ENCODE results near the gene EFNA1. TPM values are rescaled to one million over a fixed set of nuclear protein-coding genes. Genes with fewer than 3 reads are reported as not detected.

The EFNA1 gene
- total and polyA plus RNA-seq, 2 of the 8 experiments (the other 6 are each of a cell fraction or from before 2014, with no cell fraction given) = 4.9 to 14.6 TPM

GRCh38 chr1:155135415-155136028 lies 7.8 kb downstream of the EFNA1 start, which contains the start of gene SLC50A1:
Gene SLC50A1, plus strand, starts transcription at chr1:155135852. Its CDS starts 60 bp downstream, at chr1:155135912.
- Histone ChIP-seq H4K20me1 (replicated peaks in 1 of 2; ENCODE audit: control insufficient read depth in 1 of 2, insufficient read depth in 2 of 2, low read length in 2 of 2) (no peaks in the 10 kb centered on the region), H2AK5ac (ENCODE audit: low read depth, low read length) (no peak within 1 kb of the TSS), H3K9ac (replicated peaks in 1 of 4; ENCODE audit: extremely low read depth in 1 of 4, low read depth in 3 of 4, low read length in 3 of 4) (peak within 1 kb of the TSS; percentile 56 to 75 (median 72)), H4K91ac (replicated peaks; ENCODE audit: insufficient read length, low read length) (peak within 1 kb of the TSS; percentile 86), H2BK5ac (ENCODE audit: low read depth, low read length) (peak within 1 kb of the TSS; percentile 98), H4K8ac (ENCODE audit: extremely low read depth, insufficient read depth, low read length) (peak within 1 kb of the TSS; percentile 90), H2BK120ac (replicated peaks; ENCODE audit: low read depth, low read length) (no peak within 1 kb of the TSS), H4K5ac (ENCODE audit: insufficient read length, low read depth, low read length) (peak within 1 kb of the TSS; percentile 98), H3K79me2 (ENCODE audit: control insufficient read depth in 1 of 2, insufficient read depth in 2 of 2, low read length in 2 of 2) (peaks cover 0 to 2% of the 10 kb centered on the region in 2 experiments; a peak in 1 of 4 replicates), H3K4me3 (ENCODE audit: extremely low read depth in 1 of 4, insufficient read depth in 2 of 4, low read depth in 3 of 4, low read length in 4 of 4) (peak within 1 kb of the TSS; percentile 67 to 89 (median 85)), H3K4ac (replicated peaks; ENCODE audit: insufficient read length, low read depth, low read length) (peak within 1 kb of the TSS; percentile 63), H2AFZ (ENCODE audit: low read length) (peak within 1 kb of the TSS; percentile 59; the same call in 1 of the 2 replicates), H3K23ac (ENCODE audit: insufficient read length) (no peak within 1 kb of the TSS), H3K4me2 (ENCODE audit: insufficient read depth in 1 of 2, low read depth in 2 of 2, low read length in 2 of 2) (peak within 1 kb of the TSS; percentile 79 to 92), H2BK20ac (ENCODE audit: low read length) (no peak within 1 kb of the TSS), H3K18ac (ENCODE audit: extremely low read depth, low read length) (peak within 1 kb of the TSS; percentile 98), H3K36me3 (ENCODE audit: control insufficient read depth in 2 of 4, insufficient read depth in 4 of 4, low read length in 3 of 4) (peaks cover 0 to 4% (median under 1%) of the 10 kb centered on the region in 4 experiments; a peak in 2 of 8 replicates), H3K27me3 (replicated peaks in 1 of 4; ENCODE audit: control insufficient read depth in 3 of 4, extremely low read depth in 1 of 4, insufficient read depth in 3 of 4, low read length in 3 of 4) (no peaks in the 10 kb centered on the region), H3K9me3 (ENCODE audit: insufficient read depth in 2 of 2, low read depth in 1 of 2, low read length in 1 of 2) (no peaks in the 10 kb centered on the region), H3K23me2 (ENCODE audit: low read depth, low read length) (peaks cover 10% of the 10 kb centered on the region; the same call in 1 of the 2 replicates), H3K56ac (replicated peaks; ENCODE audit: insufficient read length, low read depth, low read length) (peak within 1 kb of the TSS; percentile 85), H2BK15ac (ENCODE audit: low read length) (peak within 1 kb of the TSS; percentile 94), H3K4me1 (replicated peaks in 1 of 4; ENCODE audit: control insufficient read depth in 3 of 4, insufficient read depth in 4 of 4, low read length in 3 of 4) (peaks cover 4 to 26% (median 10%) of the 10 kb centered on the region in 4 experiments; a peak in 5 of 7 replicates), H3K27ac (ENCODE audit: low read depth, low read length) (peak within 1 kb of the TSS; percentile 61; the same call in 1 of the 2 replicates), H3K79me1 (ENCODE audit: low read depth, low read length) (no peaks in the 10 kb centered on the region; the same call in 1 of the 2 replicates), H2BK12ac (ENCODE audit: low read depth, low read length) (peak within 1 kb of the TSS; percentile 86; the same call in 1 of the 2 replicates), H3K14ac (ENCODE audit: insufficient read length) (no peak within 1 kb of the TSS)
- 1% methylated on average over 49 of the region's 52 CpGs; no CpG with 5 or more reads in 1 of the 2 experiments for WGBS, 2 experiments (ENCODE audit: extremely low coverage in 1 of 2, insufficient coverage in 1 of 2, insufficient read length in 1 of 2, insufficient replicate concordance in 2 of 2, low coverage in 1 of 2, low lambda C conversion rate in 2 of 2, missing lambda C conversion rate in 1 of 2)
- ChIA-PET POLR2A (ENCODE audit: partially characterized antibody) (interaction anchor here (0.6 to 2.4 kb wide), 15 partner anchors 9 to 91 kb away, joined by 3 to 14 read pairs (median 4); partner anchors contain the start of genes KRTCAP2, MTX1 and THBS3), CTCF (ENCODE audit: partially characterized antibody) (interaction anchor here (1.2 to 14.2 kb wide), 4 partner anchors 15 to 44 kb away, joined by 3 to 187 read pairs (median 40); partner anchors contain the start of genes KRTCAP2 and TRIM46)
- FAIRE-seq (no peak), DNase-seq (ENCODE audit: low read depth in 1 of 2, low spot score in 2 of 2) (peak; percentile 76 to 97)
- peak; percentile 82; the same call in 1 of the 2 replicates for TF ChIP-seq GABPA (IDR thresholded peaks at IDR 0.05; ENCODE audit: borderline replicate concordance, insufficient read depth, low read length)
- TF ChIP-seq SAP30 (IDR thresholded peaks at IDR 0.05; ENCODE audit: insufficient read depth, insufficient replicate concordance, low read length) = peak; percentile 66
- TF ChIP-seq JUN (IDR thresholded peaks at IDR 0.05; ENCODE audit: low read depth, low read length) = no peak
- no peak for TF ChIP-seq EZH2 (IDR thresholded peaks at IDR 0.05; ENCODE audit: low read depth, low read length, severe bottlenecking)

Measured in H1 (cell line).